ENCODE results near the gene RELN.
"Not testable (repeated sequence)": the region's sequence is repeated elsewhere in the genome, so short reads cannot be mapped to it uniquely, and the experiment has no call there.

RELN gene

GRCh38 chr7:103902917-103903316 lies 86.5 kb downstream of the RELN start:
- FAIRE-seq (no peak), DNase-seq (ENCODE audit: insufficient read length, low spot score) (no peak)
- no peak for TF ChIP-seq CTCF (IDR thresholded peaks at IDR 0.05; ENCODE audit: insufficient read depth, missing control alignments)

GRCh38 chr7:103896826-103897225 lies 92.6 kb downstream of the RELN start:
- DNase-seq (ENCODE audit: insufficient read length, low spot score); FAIRE-seq: not testable (repeated sequence)

GRCh38 chr7:103894656-103895596 lies 94.5 kb downstream of the RELN start:
- no peak for DNase-seq (ENCODE audit: insufficient read length, low spot score)
- no peak for TF ChIP-seq CTCF (IDR thresholded peaks at IDR 0.05; ENCODE audit: insufficient read depth, missing control alignments)
- no peak for FAIRE-seq

GRCh38 chr7:103893350-103893749 lies 96.1 kb downstream of the RELN start:
- TF ChIP-seq CTCF (IDR thresholded peaks at IDR 0.05; ENCODE audit: insufficient read depth, missing control alignments): no peak
- FAIRE-seq: no peak
- DNase-seq (ENCODE audit: insufficient read length, low spot score): no peak

- FAIRE-seq (no peak), DNase-seq (ENCODE audit: insufficient read length, low spot score) (no peak)
- TF ChIP-seq CTCF (IDR thresholded peaks at IDR 0.05; ENCODE audit: insufficient read depth, missing control alignments): no peak
Observed at GRCh38 chr7:103889451-103889850, 100.0 kb downstream of the RELN start.

GRCh38 chr7:103888603-103889153 lies 100.8 kb downstream of the RELN start:
- no peak for DNase-seq (ENCODE audit: insufficient read length, low spot score)
- no peak for TF ChIP-seq CTCF (IDR thresholded peaks at IDR 0.05; ENCODE audit: insufficient read depth, missing control alignments)
- FAIRE-seq: no peak

GRCh38 chr7:103887853-103888602 lies 101.4 kb downstream of the RELN start:
- no peak for TF ChIP-seq CTCF (IDR thresholded peaks at IDR 0.05; ENCODE audit: insufficient read depth, missing control alignments)
- no peak for FAIRE-seq
- no peak for DNase-seq (ENCODE audit: insufficient read length, low spot score)

Data from D721Med (cell line).